HepG2 (cell line): ENCODE results near the gene SYS1. TPM values are rescaled to one million over a fixed set of nuclear protein-coding genes. Genes with fewer than 3 reads are reported as not detected.

Source experiments
- ATAC-seq: fragments of 200-7000 bp; cut with Tn5 transposase; 3 replicates; pipeline ENCODE4 v1.9.1; 2020; ENCODE audit warnings: mild to moderate bottlenecking, moderate library complexity
- BruUV-seq: library from RNA; stranded (reverse); fragments of 400-500 nt; replicated peaks from 2 replicates; lab custom pipeline; 2021; lab: Mats Ljungman, UMichigan
- CTCF ChIA-PET: fragments of 300-600 bp; formaldehyde crosslinking; extraction: SDS; loops from one replicate; lab custom pipeline; 2021; ENCODE audit warnings: low total read pairs, inconsistent platforms, low intra/inter-chr PET ratio; lab: Yijun Ruan, JAX
- POLR2A ChIA-PET: fragments of 350-600 bp; sonication (Branson Sonifier 250); formaldehyde crosslinking; loops from one replicate; lab custom pipeline; 2020; ENCODE audit warnings: antibody characterized with exemption, inconsistent platforms; lab: Yijun Ruan, JAX
- DNase-seq: peaks from one replicate; pipeline ENCODE4 v3.0.0-alpha.2; 2015; ENCODE audit warnings: low spot score
- FAIRE-seq: peaks from 3 replicates; lab custom pipeline; 2011; peaks lifted over from hg19 to GRCh38; lab: Jason Lieb, UNC
- H2AFZ ChIP-seq: one replicate; pipeline ENCODE4 v1.6.1; 2011; ENCODE audit warnings: low read length, inconsistent platforms
- H3K27ac ChIP-seq: fragments of 300-600 bp; 3 replicates; pipeline ENCODE4 v1.8.0; 2011; ENCODE audit warnings: mixed run types, mild to moderate bottlenecking, mixed read lengths, low read length, inconsistent platforms; ENCODE audit not compliant: insufficient read depth; ENCODE audit errors: extremely low read length
- H3K27me3 ChIP-seq, 2 experiments: fragments of 200-600 bp in 1 of 2; 2 replicates in 1 of 2; 3 replicates in 1 of 2; pipeline versions ENCODE4 v1.6.0 to v1.8.0; 2011; ENCODE audit warnings: low read length in 2 of 2, mild to moderate bottlenecking in 2 of 2, moderate library complexity in 2 of 2, inconsistent platforms in 1 of 2; ENCODE audit not compliant: insufficient read depth in 2 of 2, control insufficient read depth in 1 of 2
- H3K36me3 ChIP-seq, 2 experiments: fragments of 200-600 bp in 1 of 2; replicated peaks in 1 of 2; 2 replicates in 1 of 2; 3 replicates in 1 of 2; pipeline versions ENCODE4 v1.5.1 to v1.8.0; 2011; ENCODE audit warnings: low read length in 2 of 2, inconsistent platforms in 1 of 2; ENCODE audit not compliant: insufficient read depth in 2 of 2, control insufficient read depth in 1 of 2
- H3K4me1 ChIP-seq: 2 replicates; pipeline ENCODE4 v1.5.1; 2012; ENCODE audit warnings: low read length, inconsistent platforms; ENCODE audit not compliant: insufficient read depth
- H3K4me2 ChIP-seq: 2 replicates; pipeline ENCODE4 v1.6.0; 2011; ENCODE audit warnings: low read depth, low read length, inconsistent platforms
- H3K4me3 ChIP-seq, 3 experiments: fragments of 200-600 bp in 1 of 3; sonication (generic), shearing (Covaris generic) in 1 of 3; replicated peaks in 1 of 3; 2 replicates each; pipeline ENCODE4 v1.5.1; 2011 to 2016; ENCODE audit warnings: low read length in 3 of 3, inconsistent platforms in 2 of 3, low read depth in 2 of 3, mild to moderate bottlenecking in 2 of 3, control low read depth in 1 of 3, mixed read lengths in 1 of 3; ENCODE audit not compliant: insufficient read depth in 1 of 3
- H3K79me2 ChIP-seq: one replicate; pipeline ENCODE4 v1.6.1; 2011; ENCODE audit warnings: low read length, inconsistent platforms; ENCODE audit not compliant: insufficient read depth
- H3K9ac ChIP-seq: 2 replicates; pipeline ENCODE4 v1.6.0; 2011; ENCODE audit warnings: mild to moderate bottlenecking, low read depth, low read length, inconsistent platforms; ENCODE audit not compliant: insufficient read depth
- H3K9me3 ChIP-seq: 2 replicates; pipeline ENCODE4 v1.5.1; 2012; ENCODE audit warnings: mild to moderate bottlenecking, low read length
- H4K20me1 ChIP-seq: 2 replicates; pipeline ENCODE4 v1.6.0; 2011; ENCODE audit warnings: inconsistent platforms, mild to moderate bottlenecking, low read length, moderate library complexity; ENCODE audit not compliant: insufficient read depth
- HNF4A ChIP-seq: sonication (generic); formaldehyde crosslinking; IDR thresholded peaks from 2 replicates; pipeline ENCODE4 v1.4.0; 2020; ENCODE audit warnings: missing genetic modification reagents
- MAFG ChIP-seq: sonication (generic); formaldehyde crosslinking; IDR thresholded peaks from 2 replicates; pipeline ENCODE4 v1.5.1; 2020; ENCODE audit warnings: mild to moderate bottlenecking, missing genetic modification reagents
- NCOA2 ChIP-seq: sonication (generic); formaldehyde crosslinking; IDR thresholded peaks from 2 replicates; pipeline ENCODE4 v1.8.0; 2022; ENCODE audit warnings: inconsistent platforms
- PRMT3 ChIP-seq: sonication (generic); formaldehyde crosslinking; IDR thresholded peaks from 2 replicates; pipeline ENCODE4 v1.8.1; 2022; ENCODE audit warnings: low read depth, mild to moderate bottlenecking, moderate library complexity, missing genetic modification reagents, borderline replicate concordance
- RARA ChIP-seq: IDR thresholded peaks from 2 replicates; pipeline ENCODE4 v1.6.1; 2016; ENCODE audit warnings: missing genetic modification reagents, missing compliant biosample characterization
- SNAI1 ChIP-seq: sonication (generic); formaldehyde crosslinking; IDR thresholded peaks from 2 replicates; pipeline ENCODE4 v1.5.0; 2020; ENCODE audit warnings: mild to moderate bottlenecking, missing genetic modification reagents, borderline replicate concordance
- SOX13 ChIP-seq, 3 experiments: fragments of 450-650 bp in 1 of 3; sonication (generic) in 1 of 3; formaldehyde crosslinking in 1 of 3; IDR thresholded peaks in 2 of 3; conservative IDR thresholded peaks in 1 of 3; 2 replicates each; pipeline versions ENCODE4 v1.5.0 to v1.6.1; 2016 to 2020; ENCODE audit warnings: antibody characterized with exemption in 1 of 3, mild to moderate bottlenecking in 1 of 3, missing compliant biosample characterization in 1 of 3, missing genetic modification reagents in 1 of 3, moderate library complexity in 1 of 3
- SP2 ChIP-seq: sonication (generic); formaldehyde crosslinking; IDR thresholded peaks from 2 replicates; pipeline ENCODE4 v1.5.1; 2020; ENCODE audit warnings: mild to moderate bottlenecking, missing genetic modification reagents
- SP4 ChIP-seq: sonication (generic); formaldehyde crosslinking; IDR thresholded peaks from 2 replicates; pipeline ENCODE4 v1.8.1; 2023; ENCODE audit warnings: mild to moderate bottlenecking, missing genetic modification reagents
- TAF1 ChIP-seq: sonication (generic); formaldehyde crosslinking; IDR thresholded peaks from 2 replicates; pipeline ENCODE4 v1.4.0; 2020; ENCODE audit warnings: missing genetic modification reagents
- TEAD3 ChIP-seq: optimal IDR thresholded peaks from 2 replicates; pipeline ENCODE3; 2016; ENCODE audit warnings: borderline replicate concordance
- ZNF251 ChIP-seq: sonication (generic); formaldehyde crosslinking; IDR thresholded peaks from 2 replicates; pipeline ENCODE4 v1.9.0; 2021; ENCODE audit warnings: mild to moderate bottlenecking, missing genetic modification reagents
- ZNF431 ChIP-seq: sonication (generic); formaldehyde crosslinking; IDR thresholded peaks from 2 replicates; pipeline ENCODE4 v1.9.0; 2022; ENCODE audit warnings: missing genetic modification reagents, low read depth, mild to moderate bottlenecking, borderline replicate concordance
- ZNF543 ChIP-seq: sonication (generic); formaldehyde crosslinking; IDR thresholded peaks from 2 replicates; pipeline ENCODE4 v1.4.0; 2020; ENCODE audit warnings: mild to moderate bottlenecking, missing genetic modification reagents
- ZNF589 ChIP-seq: sonication (generic); formaldehyde crosslinking; conservative IDR thresholded peaks from 2 replicates; pipeline ENCODE4 v1.8.0; 2022; ENCODE audit warnings: mild to moderate bottlenecking, moderate library complexity, missing genetic modification reagents
- ZNF615 ChIP-seq: sonication (generic); formaldehyde crosslinking; IDR thresholded peaks from 2 replicates; pipeline ENCODE4 v1.5.0; 2020; ENCODE audit warnings: mild to moderate bottlenecking, missing genetic modification reagents, borderline replicate concordance
- ZNF784 ChIP-seq: sonication (generic); formaldehyde crosslinking; IDR thresholded peaks from 2 replicates; pipeline ENCODE4 v1.5.1; 2020; ENCODE audit warnings: missing genetic modification reagents, mild to moderate bottlenecking, borderline replicate concordance
- ZNF850 ChIP-seq: sonication (generic); formaldehyde crosslinking; conservative IDR thresholded peaks from 2 replicates; pipeline ENCODE4 v1.9.0; 2021; ENCODE audit warnings: mild to moderate bottlenecking, missing genetic modification reagents
- WGBS: methylation state at CpG from one replicate; pipeline ENCODE4 v1.1.6; 2017; ENCODE audit warnings: low lambda C conversion rate; 5-methylcytosine and 5-hydroxymethylcytosine counted together
- in situ Hi-C: cut with HindIII; loops from 2 replicates; pipeline ENCODE4 v1.10.0; 2017; ENCODE audit warnings: low pct_unique_long_range_greater_than_20kb; ENCODE audit not compliant: extremely low pct_ligation_motif_present
- intact Hi-C: fragments of 100-400 bp; cut with micrococcal nuclease; formaldehyde crosslinking; loops from one replicate; pipeline ENCODE4 v1.10.0; 2022; ENCODE audit not compliant: unreplicated experiment
- polyA plus RNA-seq, 8 experiments: library from polyadenylated mRNA; depleted of rRNA in 3 of 8; stranded (reverse) in 7 of 8; unstranded in 1 of 8; fragments of >200 nt; fragmentation: Illumina TruSeq in 4 of 8; extraction: Trizol in 4 of 8; gene quantifications; 2 replicates each; pipeline versions ENCODE4 v1.2.1 to v1.2.3, GENCODE V29; 2011 to 2016; ENCODE audit warnings: low read depth in 4 of 8, missing spikeins in 1 of 8, mixed read lengths in 1 of 8; ENCODE audit not compliant: insufficient read depth in 1 of 8
- total RNA-seq, 5 experiments: library from RNA; depleted of rRNA; stranded (reverse); fragments of >200 nt; fragmentation: Illumina TruSeq; extraction: Trizol; gene quantifications; 2 replicates each; pipeline ENCODE4 v1.2.3, GENCODE V29; 2016; ENCODE audit warnings: low read depth in 1 of 5
- TF ChIP-seq, protein P1 (sequence below): sonication (generic); formaldehyde crosslinking; IDR thresholded peaks from 2 replicates; pipeline ENCODE4 v1.5.0; 2020; ENCODE audit warnings: mild to moderate bottlenecking, missing genetic modification reagents

SYS1 gene
- total and polyA plus RNA-seq, 2 of the 13 experiments (the other 11 are each of a cell fraction or from before 2014, with no cell fraction given): 38.3 to 65.6 TPM

- TF ChIP-seq ZNF589: no peak
- 0 out of 2 replicates have a peak, but pooled peaks have one; percentile 9 for TF ChIP-seq ZNF431 (CRISPR knock-in tag)
- TF ChIP-seq, all 625 proteins: peak for 5
These were observed 23.9 kb upstream of the SYS1 start (continued) for GRCh38 chr20:45339084-45339483.

- Histone ChIP-seq H3K9me3 (no peaks in the 10 kb centered on the region), H3K4me1 (peaks cover 90% of the 10 kb centered on the region), H3K4me2 (peak overlapping the region; percentile 99), H2AFZ (no peak overlapping the region), H4K20me1 (no peaks in the 10 kb centered on the region), H3K36me3 (peaks cover 5 to 7% of the 10 kb centered on the region in 2 experiments; a peak in 3 of 5 replicates), H3K27ac (peak overlapping the region; percentile 80), H3K79me2 (peaks cover 44% of the 10 kb centered on the region), H3K9ac (peak overlapping the region; percentile 35), H3K27me3 (no peaks in the 10 kb centered on the region), H3K4me3 (0 out of 6 replicates have a peak overlapping the region, but pooled peaks of 1 of the 3 experiments have one; percentile 87)
- ChIA-PET CTCF (no interaction called here), POLR2A (interaction anchor here (1.2 to 23.9 kb wide), 3 partner anchors 20 to 97 kb away, joined by 3 to 1422 read pairs (median 25); partner anchors contain the start of genes PIGT, SDC4 and SYS1)
- BruUV-seq: no TSS peak
- FAIRE-seq (no peak), DNase-seq (no peak), ATAC-seq (no peak)
- intact Hi-C loops: loop anchor here (5.0 kb wide), 2 partner anchors 78 to 633 kb away; partner anchors contain the start of genes PIGT and ZNF335
- WGBS: 65% methylated on average over 2 of the region's 2 CpGs
- in situ Hi-C loops: no loop called here
- no peak for TF ChIP-seq SOX13 (IDR thresholded peaks at IDR 0.05)
- peak in 1 of 2 experiments; percentile 83; a peak in 2 of 4 replicates for TF ChIP-seq SOX13 (CRISPR knock-in tag; conservative IDR thresholded peaks at IDR 0.05 in 1 of 2, IDR thresholded peaks at IDR 0.05 in 1 of 2)
- peak; percentile 41; the same call in 1 of the 2 replicates for TF ChIP-seq HNF4A
- 0 out of 2 replicates have a peak, but pooled peaks have one; percentile 10 for TF ChIP-seq ZNF784
- TF ChIP-seq SNAI1 (CRISPR knock-in tag): no peak
- TF ChIP-seq ZNF850 (CRISPR knock-in tag): 0 out of 2 replicates have a peak, but pooled peaks have one; percentile 27
- TF ChIP-seq MAFG: peak; percentile 63
- TF ChIP-seq SP4 (CRISPR knock-in tag): no peak
- peak; percentile 61; the same call in 1 of the 2 replicates for TF ChIP-seq PRMT3 (CRISPR knock-in tag)
- no peak for TF ChIP-seq NCOA2 (CRISPR knock-in tag)
- TF ChIP-seq TAF1 (CRISPR knock-in tag): no peak
- TF ChIP-seq SP2: 0 out of 2 replicates have a peak, but pooled peaks have one; percentile 2
- TF ChIP-seq, protein P1, sequence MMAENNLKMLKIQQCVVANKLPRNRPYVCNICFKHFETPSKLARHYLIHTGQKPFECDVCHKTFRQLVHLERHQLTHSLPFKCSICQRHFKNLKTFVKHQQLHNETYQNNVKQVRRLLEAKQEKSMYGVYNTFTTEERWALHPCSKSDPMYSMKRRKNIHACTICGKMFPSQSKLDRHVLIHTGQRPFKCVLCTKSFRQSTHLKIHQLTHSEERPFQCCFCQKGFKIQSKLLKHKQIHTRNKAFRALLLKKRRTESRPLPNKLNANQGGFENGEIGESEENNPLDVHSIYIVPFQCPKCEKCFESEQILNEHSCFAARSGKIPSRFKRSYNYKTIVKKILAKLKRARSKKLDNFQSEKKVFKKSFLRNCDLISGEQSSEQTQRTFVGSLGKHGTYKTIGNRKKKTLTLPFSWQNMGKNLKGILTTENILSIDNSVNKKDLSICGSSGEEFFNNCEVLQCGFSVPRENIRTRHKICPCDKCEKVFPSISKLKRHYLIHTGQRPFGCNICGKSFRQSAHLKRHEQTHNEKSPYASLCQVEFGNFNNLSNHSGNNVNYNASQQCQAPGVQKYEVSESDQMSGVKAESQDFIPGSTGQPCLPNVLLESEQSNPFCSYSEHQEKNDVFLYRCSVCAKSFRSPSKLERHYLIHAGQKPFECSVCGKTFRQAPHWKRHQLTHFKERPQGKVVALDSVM: peak; percentile 7; the same call in 1 of the 2 replicates
- peak; percentile 25 for TF ChIP-seq TEAD3 (CRISPR knock-in tag)
- TF ChIP-seq ZNF251 (CRISPR knock-in tag): no peak
- 0 out of 2 replicates have a peak, but pooled peaks have one; percentile 18 for TF ChIP-seq ZNF543
- 0 out of 2 replicates have a peak, but pooled peaks have one; percentile 27 for TF ChIP-seq ZNF615 (CRISPR knock-in tag)
- peak; percentile 16; the same call in 1 of the 2 replicates for TF ChIP-seq RARA (CRISPR knock-in tag)
These were observed 23.2 kb upstream of the SYS1 start for GRCh38 chr20:45339799-45340198.
